ENCODE data around the gene EDEM3.

The EDEM3 gene

GRCh38 chr1:184665360-184665759 is 89.3 kb downstream of the EDEM3 start:
- DNase-seq, result no peak

- DNase-seq, result no peak
Observed at GRCh38 chr1:184664661-184665060, 90.0 kb downstream of the EDEM3 start.

GRCh38 chr1:184664042-184664660 is 90.5 kb downstream of the EDEM3 start:
- no peak for DNase-seq

- DNase-seq, result no peak
Observed at GRCh38 chr1:184661801-184662200, 92.9 kb downstream of the EDEM3 start.

GRCh38 chr1:184660462-184661191 is 94.0 kb downstream of the EDEM3 start:
- DNase-seq, result no peak

GRCh38 chr1:184658055-184658454 is 96.6 kb downstream of the EDEM3 start:
- DNase-seq, result no peak

GRCh38 chr1:184656221-184656620 is 98.4 kb downstream of the EDEM3 start:
- no peak for DNase-seq

- no peak for DNase-seq
Observed at GRCh38 chr1:184655185-184655584, 99.5 kb downstream of the EDEM3 start.

GRCh38 chr1:184650177-184650866 is 104.3 kb downstream of the EDEM3 start:
- no peak for DNase-seq

- DNase-seq, result no peak
Observed at GRCh38 chr1:184649451-184649888, 105.2 kb downstream of the EDEM3 start.

- DNase-seq, result no peak
Observed at GRCh38 chr1:184648856-184649201, 105.8 kb downstream of the EDEM3 start.

GRCh38 chr1:184648160-184648855 is 106.3 kb downstream of the EDEM3 start:
- DNase-seq, result no peak

GRCh38 chr1:184647471-184647870 is 107.2 kb downstream of the EDEM3 start:
- DNase-seq, result no peak

GRCh38 chr1:184646824-184647223 is 107.8 kb downstream of the EDEM3 start:
- DNase-seq, result no peak

- no peak for DNase-seq
Observed at GRCh38 chr1:184646178-184646701, 108.4 kb downstream of the EDEM3 start.

- DNase-seq, result no peak
Observed at GRCh38 chr1:184644771-184645170, 109.9 kb downstream of the EDEM3 start.

GRCh38 chr1:184643661-184644060 is 111.0 kb downstream of the EDEM3 start:
- no peak for DNase-seq

GRCh38 chr1:184641894-184642293 is 112.8 kb downstream of the EDEM3 start:
- DNase-seq, result no peak

GRCh38 chr1:184640505-184640904 is 114.2 kb downstream of the EDEM3 start:
- no peak for DNase-seq
